Astrocyte (in vitro differentiated cells and primary cell): ENCODE results near the gene SMAGP. TPM values are rescaled to one million over a fixed set of nuclear protein-coding genes. Genes with fewer than 3 reads are reported as not detected.

ENCODE experiments used
- DNase-seq: peaks from one replicate; pipeline ENCODE4 v3.0.0-alpha.2; 2010; ENCODE audit warnings: low read depth
- FAIRE-seq: peaks from 2 replicates; lab custom pipeline; 2011; peaks lifted over from hg19 to GRCh38; lab: Jason Lieb, UNC
- H2AFZ ChIP-seq: 2 replicates; pipeline ENCODE4 v1.6.0; 2012; ENCODE audit warnings: low read depth, low read length, inconsistent platforms
- H3K27ac ChIP-seq: 2 replicates; pipeline ENCODE4 v1.5.1; 2011; ENCODE audit warnings: low read depth, low read length, inconsistent platforms
- H3K27me3 ChIP-seq: 2 replicates; pipeline ENCODE4 v1.6.0; 2011; ENCODE audit warnings: low read length, inconsistent platforms; ENCODE audit not compliant: insufficient read depth
- H3K36me3 ChIP-seq: 2 replicates; pipeline ENCODE4 v1.5.1; 2011; ENCODE audit warnings: low read length, inconsistent platforms; ENCODE audit not compliant: insufficient read depth
- H3K4me1 ChIP-seq: 2 replicates; pipeline ENCODE4 v1.5.1; 2011; ENCODE audit warnings: low read length, inconsistent platforms; ENCODE audit not compliant: insufficient read depth
- H3K4me2 ChIP-seq: 2 replicates; pipeline ENCODE4 v1.6.0; 2012; ENCODE audit warnings: low read length, inconsistent platforms
- H3K4me3 ChIP-seq: 2 replicates; pipeline ENCODE4 v1.5.1; 2011; ENCODE audit warnings: low read depth, mild to moderate bottlenecking, low read length, inconsistent platforms; ENCODE audit not compliant: insufficient read depth
- H3K79me2 ChIP-seq: 2 replicates; pipeline ENCODE4 v1.6.0; 2012; ENCODE audit warnings: mild to moderate bottlenecking, low read length, inconsistent platforms; ENCODE audit not compliant: insufficient read depth
- H3K9ac ChIP-seq: 2 replicates; pipeline ENCODE4 v1.6.0; 2012; ENCODE audit warnings: mild to moderate bottlenecking, low read length, inconsistent platforms
- H3K9me3 ChIP-seq: 2 replicates; pipeline ENCODE4 v1.5.1; 2012; ENCODE audit warnings: low read depth, mild to moderate bottlenecking, low read length, inconsistent platforms; ENCODE audit not compliant: insufficient read depth
- H4K20me1 ChIP-seq: 2 replicates; pipeline ENCODE4 v1.6.0; 2012; ENCODE audit warnings: low read length, inconsistent platforms; ENCODE audit not compliant: insufficient read depth
- H3K27ac Mint-ChIP-seq: one replicate; pipeline ENCODE4 v1.8.0; 2021; ENCODE audit warnings: mild to moderate bottlenecking, mixed read lengths; ENCODE audit not compliant: unreplicated experiment
- H3K27me3 Mint-ChIP-seq: one replicate; pipeline ENCODE4 v1.8.0; 2021; ENCODE audit warnings: low read depth, mixed read lengths; ENCODE audit not compliant: unreplicated experiment
- H3K36me3 Mint-ChIP-seq: one replicate; pipeline ENCODE4 v1.8.0; 2021; ENCODE audit warnings: low read depth, mixed read lengths; ENCODE audit not compliant: unreplicated experiment
- H3K4me1 Mint-ChIP-seq: one replicate; pipeline ENCODE4 v1.8.0; 2021; ENCODE audit warnings: low read depth, mixed read lengths; ENCODE audit not compliant: unreplicated experiment
- H3K4me3 Mint-ChIP-seq: one replicate; pipeline ENCODE4 v1.8.0; 2021; ENCODE audit warnings: mild to moderate bottlenecking, moderate library complexity, mixed read lengths; ENCODE audit not compliant: unreplicated experiment
- H3K9me3 Mint-ChIP-seq: one replicate; pipeline ENCODE4 v1.8.0; 2021; ENCODE audit warnings: mild to moderate bottlenecking, mixed read lengths; ENCODE audit not compliant: unreplicated experiment
- EZH2 ChIP-seq: IDR thresholded peaks from 2 replicates; pipeline ENCODE4 v1.6.1; 2012; ENCODE audit warnings: mild to moderate bottlenecking, low read length, inconsistent platforms; ENCODE audit not compliant: insufficient read depth
- total RNA-seq: library from RNA; stranded (reverse); gene quantifications from 2 replicates; pipeline ENCODE4 v1.2.1, GENCODE V29; 2021
- TF ChIP-seq, protein P1 (sequence below): IDR thresholded peaks from 2 replicates; pipeline ENCODE4 v1.5.1; 2011; ENCODE audit warnings: low read depth, mild to moderate bottlenecking, inconsistent platforms, low read length, moderate library complexity; ENCODE audit not compliant: insufficient read depth

The SMAGP gene
- total RNA-seq, 1 donor from 2014 or later: 3.6 TPM

DNA sequence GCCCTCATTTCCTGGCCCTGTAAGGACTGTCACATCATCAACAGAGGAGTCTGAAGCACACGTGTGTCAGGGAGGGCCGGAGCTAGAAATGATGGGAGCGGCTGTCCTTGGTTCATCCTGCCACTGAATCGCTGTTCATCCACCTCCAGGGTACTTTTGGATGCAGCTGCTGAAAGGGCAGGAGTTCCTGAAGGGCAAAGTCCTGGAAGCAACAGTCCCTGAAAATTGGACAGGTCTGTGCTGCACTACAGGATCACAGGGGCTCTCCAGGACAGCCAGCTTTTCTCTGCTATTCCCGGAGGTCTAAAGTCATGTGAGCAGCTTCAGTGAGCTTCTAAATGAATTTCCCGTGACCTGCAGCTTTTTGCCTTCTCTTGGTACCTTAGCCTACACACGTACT lies 70.1 kb downstream of the SMAGP start:
- Histone ChIP-seq H3K79me2 (no peaks in the 10 kb centered on the region), H3K4me1 (no peaks in the 10 kb centered on the region), H2AFZ (no peak overlapping the region), H3K4me3 (no peak overlapping the region), H3K9ac (no peak overlapping the region), H3K36me3 (no peaks in the 10 kb centered on the region), H3K9me3 (no peaks in the 10 kb centered on the region), H4K20me1 (no peaks in the 10 kb centered on the region), H3K27me3 (no peaks in the 10 kb centered on the region), H3K4me2 (no peak overlapping the region), H3K27ac (no peak overlapping the region)
- TF ChIP-seq EZH2: no peak
- TF ChIP-seq, protein P1, sequence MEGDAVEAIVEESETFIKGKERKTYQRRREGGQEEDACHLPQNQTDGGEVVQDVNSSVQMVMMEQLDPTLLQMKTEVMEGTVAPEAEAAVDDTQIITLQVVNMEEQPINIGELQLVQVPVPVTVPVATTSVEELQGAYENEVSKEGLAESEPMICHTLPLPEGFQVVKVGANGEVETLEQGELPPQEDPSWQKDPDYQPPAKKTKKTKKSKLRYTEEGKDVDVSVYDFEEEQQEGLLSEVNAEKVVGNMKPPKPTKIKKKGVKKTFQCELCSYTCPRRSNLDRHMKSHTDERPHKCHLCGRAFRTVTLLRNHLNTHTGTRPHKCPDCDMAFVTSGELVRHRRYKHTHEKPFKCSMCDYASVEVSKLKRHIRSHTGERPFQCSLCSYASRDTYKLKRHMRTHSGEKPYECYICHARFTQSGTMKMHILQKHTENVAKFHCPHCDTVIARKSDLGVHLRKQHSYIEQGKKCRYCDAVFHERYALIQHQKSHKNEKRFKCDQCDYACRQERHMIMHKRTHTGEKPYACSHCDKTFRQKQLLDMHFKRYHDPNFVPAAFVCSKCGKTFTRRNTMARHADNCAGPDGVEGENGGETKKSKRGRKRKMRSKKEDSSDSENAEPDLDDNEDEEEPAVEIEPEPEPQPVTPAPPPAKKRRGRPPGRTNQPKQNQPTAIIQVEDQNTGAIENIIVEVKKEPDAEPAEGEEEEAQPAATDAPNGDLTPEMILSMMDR: no peak
- DNase-seq (no peak), FAIRE-seq (no peak)
- H3K4me1 Mint-ChIP-seq: no peaks in the 10 kb centered on the region
- H3K36me3 Mint-ChIP-seq: no peaks in the 10 kb centered on the region
- no peak overlapping the region for H3K4me3 Mint-ChIP-seq
- H3K27ac Mint-ChIP-seq: no peak overlapping the region
- H3K9me3 Mint-ChIP-seq: no peaks in the 10 kb centered on the region
- peaks cover 3% of the 10 kb centered on the region for H3K27me3 Mint-ChIP-seq

DNA sequence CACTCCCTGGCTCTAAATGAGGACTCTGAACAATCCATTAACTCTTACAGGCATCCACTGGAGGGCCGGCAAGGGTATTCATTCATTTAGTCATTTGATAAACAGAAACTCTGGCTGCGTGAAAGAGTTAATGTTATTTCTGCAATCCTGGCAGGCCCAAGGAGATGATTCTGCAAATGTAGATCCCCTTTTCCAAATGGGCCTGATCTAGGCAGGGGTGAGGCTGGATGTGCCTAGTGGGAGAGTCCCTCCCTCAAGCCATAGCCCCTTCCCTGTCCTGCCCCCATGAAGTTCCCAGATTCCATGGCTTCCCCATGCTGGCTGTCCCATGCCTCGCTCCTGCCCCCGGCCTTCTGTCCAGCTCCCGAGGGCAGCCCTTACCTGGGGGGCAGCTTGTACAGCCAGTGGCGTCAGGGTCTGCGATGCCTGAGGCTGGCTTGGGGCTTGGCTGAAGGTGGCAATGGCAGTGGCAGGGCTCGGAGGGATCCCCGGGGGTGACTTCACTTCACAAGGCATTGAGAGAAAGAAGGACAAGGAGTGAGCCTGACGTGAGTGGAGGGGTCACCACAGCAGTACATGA lies 70.8 kb downstream of the SMAGP start:
- peaks cover 3% of the 10 kb centered on the region for H3K27me3 Mint-ChIP-seq
- H3K9me3 Mint-ChIP-seq: no peaks in the 10 kb centered on the region
- Histone ChIP-seq H3K36me3 (no peaks in the 10 kb centered on the region), H3K79me2 (no peaks in the 10 kb centered on the region), H3K27me3 (no peaks in the 10 kb centered on the region), H3K4me3 (no peak overlapping the region), H3K4me2 (no peak overlapping the region), H3K9me3 (no peaks in the 10 kb centered on the region), H3K27ac (no peak overlapping the region), H2AFZ (no peak overlapping the region), H3K9ac (no peak overlapping the region), H4K20me1 (no peaks in the 10 kb centered on the region), H3K4me1 (no peaks in the 10 kb centered on the region)
- no peak for DNase-seq
- no peaks in the 10 kb centered on the region for H3K4me1 Mint-ChIP-seq
- no peak overlapping the region for H3K27ac Mint-ChIP-seq
- TF ChIP-seq EZH2: no peak
- TF ChIP-seq, protein P1: no peak
- no peaks in the 10 kb centered on the region for H3K36me3 Mint-ChIP-seq
- H3K4me3 Mint-ChIP-seq: no peak overlapping the region
- no peak for FAIRE-seq

DNA sequence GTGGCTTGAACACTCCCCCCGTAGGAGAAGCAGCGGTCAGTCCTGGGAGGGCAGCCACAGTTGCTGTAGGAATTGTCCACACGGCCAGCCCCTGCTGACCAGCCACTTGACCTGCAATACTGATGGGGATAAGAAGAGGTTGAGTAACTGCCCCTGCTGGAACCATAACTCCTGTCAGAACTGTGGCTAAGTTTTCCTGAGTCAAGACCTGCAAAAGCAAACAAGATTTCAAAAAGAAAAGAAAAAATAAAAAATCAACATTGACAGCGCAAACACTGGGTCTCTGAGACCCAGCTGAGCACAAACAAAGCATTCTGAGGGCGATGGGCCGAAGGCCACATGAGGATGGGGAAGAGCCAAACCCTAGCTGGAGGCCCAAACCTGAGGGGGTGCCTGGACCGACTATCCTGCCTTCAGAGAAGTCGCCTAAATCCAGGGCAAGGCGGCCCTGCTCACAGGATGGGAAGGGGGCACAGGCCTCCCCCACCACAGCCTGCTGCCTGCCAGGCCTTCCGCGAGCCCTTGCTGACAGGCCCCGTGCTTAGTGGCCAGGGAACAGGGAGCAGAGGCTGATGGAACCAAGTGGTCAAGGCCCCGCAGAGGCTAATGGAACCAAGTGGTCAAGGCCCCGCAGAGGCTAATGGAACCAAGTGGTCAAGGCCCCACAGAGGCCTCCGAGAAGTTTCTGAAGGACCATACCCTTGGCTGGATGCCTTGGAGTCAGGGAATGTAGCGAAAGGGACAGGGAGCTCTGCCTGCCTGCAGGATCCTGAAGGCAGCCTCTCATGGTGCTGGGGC lies 71.4 kb downstream of the SMAGP start:
- Histone ChIP-seq H3K9me3 (no peaks in the 10 kb centered on the region), H3K27ac (no peak overlapping the region), H3K27me3 (no peaks in the 10 kb centered on the region), H3K36me3 (no peaks in the 10 kb centered on the region), H2AFZ (no peak overlapping the region), H3K4me2 (no peak overlapping the region), H4K20me1 (no peaks in the 10 kb centered on the region), H3K4me3 (no peak overlapping the region), H3K9ac (no peak overlapping the region), H3K4me1 (no peaks in the 10 kb centered on the region), H3K79me2 (no peaks in the 10 kb centered on the region)
- Mint-ChIP-seq H3K9me3 (no peaks in the 10 kb centered on the region), H3K4me3 (no peak overlapping the region), H3K27ac (no peak overlapping the region), H3K27me3 (peaks cover 3% of the 10 kb centered on the region), H3K36me3 (no peaks in the 10 kb centered on the region), H3K4me1 (no peaks in the 10 kb centered on the region)
- FAIRE-seq (no peak), DNase-seq (no peak)
- TF ChIP-seq, protein P1: no peak
- TF ChIP-seq EZH2: no peak
